ENCODE measurements around the gene POFUT2.

Gene POFUT2

GRCh38 chr21:45253633-45254459, 33.8 kb downstream of the POFUT2 start:
- H3K27ac ChIP-seq: no peak overlapping the region
- TF ChIP-seq, protein P1, sequence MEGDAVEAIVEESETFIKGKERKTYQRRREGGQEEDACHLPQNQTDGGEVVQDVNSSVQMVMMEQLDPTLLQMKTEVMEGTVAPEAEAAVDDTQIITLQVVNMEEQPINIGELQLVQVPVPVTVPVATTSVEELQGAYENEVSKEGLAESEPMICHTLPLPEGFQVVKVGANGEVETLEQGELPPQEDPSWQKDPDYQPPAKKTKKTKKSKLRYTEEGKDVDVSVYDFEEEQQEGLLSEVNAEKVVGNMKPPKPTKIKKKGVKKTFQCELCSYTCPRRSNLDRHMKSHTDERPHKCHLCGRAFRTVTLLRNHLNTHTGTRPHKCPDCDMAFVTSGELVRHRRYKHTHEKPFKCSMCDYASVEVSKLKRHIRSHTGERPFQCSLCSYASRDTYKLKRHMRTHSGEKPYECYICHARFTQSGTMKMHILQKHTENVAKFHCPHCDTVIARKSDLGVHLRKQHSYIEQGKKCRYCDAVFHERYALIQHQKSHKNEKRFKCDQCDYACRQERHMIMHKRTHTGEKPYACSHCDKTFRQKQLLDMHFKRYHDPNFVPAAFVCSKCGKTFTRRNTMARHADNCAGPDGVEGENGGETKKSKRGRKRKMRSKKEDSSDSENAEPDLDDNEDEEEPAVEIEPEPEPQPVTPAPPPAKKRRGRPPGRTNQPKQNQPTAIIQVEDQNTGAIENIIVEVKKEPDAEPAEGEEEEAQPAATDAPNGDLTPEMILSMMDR (conservative IDR thresholded peaks at IDR 0.05): no peak

GRCh38 chr21:45253180-45253579, 34.5 kb downstream of the POFUT2 start:
- H3K27ac ChIP-seq: no peak overlapping the region
- TF ChIP-seq, protein P1 (conservative IDR thresholded peaks at IDR 0.05): no peak

DNA sequence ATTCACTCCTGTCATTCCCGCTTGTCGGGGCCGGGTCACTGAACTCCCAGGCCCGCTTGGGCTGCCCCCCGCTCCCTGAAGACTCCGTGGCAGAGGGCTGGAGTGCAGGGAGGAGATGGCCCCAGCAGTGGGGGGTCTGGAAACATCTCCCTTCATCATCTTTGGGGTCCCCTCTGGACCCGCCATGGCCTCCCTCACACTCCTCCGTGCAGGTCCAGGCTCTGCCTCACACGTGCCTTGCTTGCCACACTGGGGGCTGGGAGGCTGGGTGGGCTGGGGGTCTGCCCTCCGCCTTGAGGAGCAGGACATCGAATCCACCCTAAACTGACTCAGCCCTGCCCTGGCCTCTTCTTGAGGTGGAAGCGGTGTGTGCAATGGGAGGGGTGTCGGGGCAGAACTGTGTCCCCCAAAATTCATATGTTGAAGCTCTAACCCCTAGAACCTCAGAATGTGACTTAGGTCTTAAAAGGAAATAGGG, 35.2 kb downstream of the POFUT2 start:
- H3K27ac ChIP-seq: no peak overlapping the region

GRCh38 chr21:45251635-45252447, 35.9 kb downstream of the POFUT2 start:
- H3K27ac ChIP-seq: no peak overlapping the region
- TF ChIP-seq, protein P1 (conservative IDR thresholded peaks at IDR 0.05): no peak

More for the DNA sequence above, 35.2 kb downstream of the POFUT2 start:
- TF ChIP-seq, protein P1 (conservative IDR thresholded peaks at IDR 0.05): no peak

- TF ChIP-seq, protein P1 (conservative IDR thresholded peaks at IDR 0.05): no peak
- H3K27ac ChIP-seq: no peak overlapping the region
Measured at GRCh38 chr21:45250914-45251634, 36.6 kb downstream of the POFUT2 start.

- TF ChIP-seq, protein P1 (conservative IDR thresholded peaks at IDR 0.05): no peak
Measured at GRCh38 chr21:45250272-45250671, 37.4 kb downstream of the POFUT2 start.

More at GRCh38 chr21:45250272-45250671, 37.4 kb downstream of the POFUT2 start:
- H3K27ac ChIP-seq: no peak overlapping the region

Measured in VCaP (cell line).